Ishikawa (cell line): ENCODE measurements around the gene PLD1.

Source experiments
- EGR1 ChIP-seq: IDR thresholded peaks from 2 replicates; pipeline ENCODE4 v1.6.1; 2012
- RAD21 ChIP-seq: IDR thresholded peaks from 2 replicates; pipeline ENCODE4 v1.6.1; 2012; ENCODE audit warnings: low read depth
- TAF1 ChIP-seq: IDR thresholded peaks from 2 replicates; pipeline ENCODE4 v1.6.1; 2012; ENCODE audit warnings: low read depth, mild to moderate bottlenecking
- TCF12 ChIP-seq: IDR thresholded peaks from 2 replicates; pipeline ENCODE4 v1.6.1; 2012; ENCODE audit warnings: low read depth

DNA sequence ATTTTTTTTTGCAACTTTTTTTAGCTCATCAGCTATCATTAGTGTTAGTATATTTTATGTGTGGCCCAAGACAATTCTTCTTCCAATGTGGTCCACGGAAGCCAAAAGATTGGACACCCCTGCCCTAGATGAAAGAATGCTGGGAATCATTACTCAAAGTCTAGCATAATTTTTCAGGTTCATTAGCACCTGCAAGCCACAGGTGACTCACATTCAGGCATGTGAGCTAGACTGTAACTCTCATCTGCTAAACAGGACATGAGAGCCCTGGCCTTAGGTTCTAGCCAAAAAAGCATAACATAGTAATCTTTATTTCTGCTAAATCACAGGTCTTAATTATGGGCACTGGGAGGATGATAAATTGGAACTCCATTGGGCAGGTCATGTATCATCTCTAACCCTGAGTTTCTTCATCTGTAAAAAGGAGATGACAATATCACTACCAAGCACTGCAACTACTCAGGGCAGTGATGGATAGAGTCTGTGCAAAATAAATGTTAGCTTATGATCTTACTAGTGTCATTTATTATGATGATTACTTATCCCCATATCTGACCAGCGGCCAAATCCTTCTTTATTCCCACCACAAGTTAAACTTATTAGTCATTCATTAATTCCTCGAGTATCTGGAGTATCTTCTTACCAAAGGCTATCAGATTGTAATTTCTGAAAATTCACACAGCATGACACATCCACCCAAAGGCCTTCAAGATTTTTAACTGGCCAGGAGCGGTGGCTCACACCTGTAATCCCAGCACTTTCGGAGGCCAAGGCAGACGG is 125.0 kb downstream of the PLD1 start:
- TF ChIP-seq RAD21, result no peak
- TF ChIP-seq TCF12, result no peak
- TF ChIP-seq TAF1, result no peak
- TF ChIP-seq EGR1, result no peak
